B cell (primary cell): Measurements from ENCODE around the gene METTL2A. TPM values are rescaled to one million over a fixed set of nuclear protein-coding genes. Genes with fewer than 3 reads are reported as not detected.
"Not testable (repeated sequence)": the region's sequence is repeated elsewhere in the genome, so short reads cannot be mapped to it uniquely, and the experiment has no call there.

Source experiments
- ATAC-seq: fragments of 200-7000 bp; cut with Tn5 transposase; one replicate; pipeline ENCODE4 v1.10.0; 2021; ENCODE audit warnings: low read depth, mild to moderate bottlenecking, moderate number of reproducible peaks, moderate library complexity
- CTCF ChIA-PET: fragments of 350-600 bp; sonication (Branson Sonifier 250); formaldehyde crosslinking; loops from one replicate; lab custom pipeline; 2021; ENCODE audit warnings: antibody characterized with exemption, inconsistent platforms; lab: Charles Lee
- POLR2A ChIA-PET: fragments of 350-600 bp; sonication (Branson Sonifier 250); formaldehyde crosslinking; loops from one replicate; lab custom pipeline; 2021; ENCODE audit warnings: antibody characterized with exemption; lab: Charles Lee
- DNase-seq: peaks from one replicate; pipeline ENCODE4 v3.0.0; 2013
- H2AFZ ChIP-seq: 2 replicates; pipeline ENCODE4 v1.6.1; 2012; ENCODE audit warnings: mild to moderate bottlenecking, low read depth, low read length; ENCODE audit not compliant: insufficient read depth, poor library complexity, severe bottlenecking
- H3K27ac ChIP-seq, 2 donors: 1 replicate in 1 of 2; 2 replicates in 1 of 2; pipeline ENCODE4 v1.5.1; 2012 to 2013; ENCODE audit warnings: low read length in 2 of 2, mild to moderate bottlenecking in 2 of 2, moderate library complexity in 1 of 2
- H3K27me3 ChIP-seq, 4 experiments: fragments of 200-600 bp in 1 of 4; sonication (generic) in 1 of 4; replicated peaks in 1 of 4; 1 replicate in 2 of 4; 2 replicates in 2 of 4; pipeline versions ENCODE4 v1.6.1 to v1.7.0; 2013 to 2016; ENCODE audit warnings: low read length in 3 of 4, mild to moderate bottlenecking in 2 of 4, mixed read lengths in 1 of 4, moderate library complexity in 1 of 4; ENCODE audit not compliant: insufficient read depth in 4 of 4, control insufficient read depth in 3 of 4; ENCODE audit errors: control extremely low read depth in 1 of 4
- H3K36me3 ChIP-seq, 2 experiments: replicated peaks in 1 of 2; 1 replicate in 1 of 2; 2 replicates in 1 of 2; pipeline versions ENCODE4 v1.6.1 to v1.7.1; 2013; ENCODE audit warnings: low read length in 1 of 2; ENCODE audit not compliant: insufficient read depth in 2 of 2, control insufficient read depth in 1 of 2; ENCODE audit errors: control extremely low read depth in 1 of 2, extremely low read depth in 1 of 2
- H3K4me1 ChIP-seq, 2 donors: fragments of 200-600 bp in 1 of 2; sonication (generic) in 1 of 2; 1 replicate in 1 of 2; 2 replicates in 1 of 2; pipeline versions ENCODE4 v1.5.1 to v1.6.1; 2013 to 2017; ENCODE audit warnings: low read length in 2 of 2; ENCODE audit not compliant: control insufficient read depth in 2 of 2, insufficient read depth in 2 of 2
- H3K4me2 ChIP-seq: replicated peaks from 2 replicates; pipeline ENCODE3; 2012; ENCODE audit warnings: mild to moderate bottlenecking, low read depth, low read length; ENCODE audit not compliant: poor library complexity, severe bottlenecking
- H3K4me3 ChIP-seq, 5 experiments: fragments of 200-600 bp in 1 of 5; sonication (generic) in 1 of 5; 1 replicate in 3 of 5; 2 replicates in 2 of 5; pipeline versions ENCODE4 v1.5.1 to v1.7.0; 2011 to 2016; ENCODE audit warnings: low read length in 4 of 5, mild to moderate bottlenecking in 4 of 5, low read depth in 2 of 5, control low read depth in 1 of 5, moderate library complexity in 1 of 5; ENCODE audit not compliant: insufficient read depth in 1 of 5; ENCODE audit errors: control extremely low read depth in 1 of 5, extremely low read depth in 1 of 5
- H3K79me2 ChIP-seq: fragments of 200-600 bp; sonication (generic); one replicate; pipeline ENCODE4 v1.6.0; 2016; ENCODE audit warnings: low read length; ENCODE audit not compliant: control insufficient read depth, insufficient read depth
- H3K9ac ChIP-seq: fragments of 200-600 bp; sonication (generic); 2 replicates; pipeline ENCODE4 v1.6.1; 2017; ENCODE audit warnings: mild to moderate bottlenecking, low read length, moderate library complexity
- H3K9me3 ChIP-seq, 3 donors: one replicate each; pipeline versions ENCODE4 v1.6.1 to v1.7.1; 2013; ENCODE audit warnings: low read length in 2 of 3; ENCODE audit not compliant: control insufficient read depth in 2 of 3, insufficient read depth in 1 of 3; ENCODE audit errors: control extremely low read depth in 1 of 3
- H4K20me1 ChIP-seq: 2 replicates; pipeline ENCODE4 v1.6.0; 2012; ENCODE audit warnings: mild to moderate bottlenecking, low read length; ENCODE audit not compliant: insufficient read depth, control insufficient read depth, poor library complexity, severe bottlenecking
- H3K27ac Mint-ChIP-seq: one replicate; pipeline ENCODE4 v1.8.0; 2021; ENCODE audit warnings: mixed read lengths
- H3K27me3 Mint-ChIP-seq: one replicate; pipeline ENCODE4 v1.8.0; 2021; ENCODE audit warnings: mixed read lengths
- H3K4me1 Mint-ChIP-seq: one replicate; pipeline ENCODE4 v1.8.0; 2021; ENCODE audit warnings: mixed read lengths
- H3K4me3 Mint-ChIP-seq: one replicate; pipeline ENCODE4 v1.8.0; 2021; ENCODE audit warnings: mixed read lengths
- H3K9me3 Mint-ChIP-seq: one replicate; pipeline ENCODE4 v1.8.0; 2022; ENCODE audit warnings: mixed read lengths; ENCODE audit not compliant: insufficient read depth
- EZH2 ChIP-seq: IDR thresholded peaks from 2 replicates; pipeline ENCODE4 v1.6.1; 2012; ENCODE audit warnings: borderline replicate concordance, low read depth, mild to moderate bottlenecking, moderate library complexity, low read length; ENCODE audit not compliant: insufficient read depth, poor library complexity, severe bottlenecking
- WGBS: methylation state at CpG from one replicate; pipeline ENCODE4 v1.1.5; 2013; ENCODE audit warnings: missing lambda C conversion rate; ENCODE audit not compliant: insufficient coverage; 5-methylcytosine and 5-hydroxymethylcytosine counted together
- intact Hi-C: fragments of 100-400 bp; cut with micrococcal nuclease; formaldehyde crosslinking; loops from one replicate; pipeline ENCODE4 v1.10.0; 2022
- polyA plus RNA-seq: library from polyadenylated mRNA; depleted of rRNA; stranded (reverse); fragments of >200 nt; gene quantifications from 2 replicates; pipeline ENCODE4 v1.2.3, GENCODE V29; 2012
- total RNA-seq, 2 donors: library from RNA; stranded (reverse); fragments of 120-200 nt in 1 of 2; gene quantifications; 1 replicate in 1 of 2; 2 replicates in 1 of 2; pipeline versions ENCODE4 v1.2.3 to v1.2.4, GENCODE V29; 2013 to 2022
- TF ChIP-seq, protein P1 (sequence below): fragments of 200-600 bp; IDR thresholded peaks from one replicate; pipeline ENCODE4 v1.8.0; 2022; ENCODE audit warnings: antibody characterized with exemption, mild to moderate bottlenecking

Gene METTL2A
- total and polyA plus RNA-seq, 2 donors (not counting 1 experiment from before 2014, with no cell fraction given), result 5.9 to 17.0 TPM

DNA sequence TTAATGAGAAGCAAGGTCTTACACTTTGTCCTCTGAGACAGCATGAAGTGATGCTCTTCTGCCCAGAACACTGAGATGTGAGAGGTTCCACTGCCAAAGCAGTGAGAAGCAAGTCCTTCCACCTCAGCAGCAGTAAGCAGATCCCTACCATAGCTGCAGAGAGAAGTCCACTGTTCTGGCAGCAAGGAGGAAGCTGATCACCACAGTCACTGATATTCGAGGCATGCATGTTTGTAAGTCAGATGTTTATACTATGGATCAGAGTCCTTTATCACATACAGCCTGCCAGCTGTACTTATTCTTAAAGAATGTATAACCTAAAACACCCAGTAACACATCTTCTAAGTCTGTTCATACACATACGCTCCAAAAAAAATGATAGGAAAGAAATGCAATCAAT lies 18.2 kb upstream of the METTL2A start:
- Histone ChIP-seq H3K4me2 (no peak overlapping the region), H3K27ac (no peak overlapping the region), H3K9ac (no peak overlapping the region), H2AFZ (no peak overlapping the region), H4K20me1 (no peaks in the 10 kb centered on the region), H3K4me3 (no peak overlapping the region), H3K36me3 (no peaks in the 10 kb centered on the region), H3K27me3 (peaks cover 0 to 13% (median 8%) of the 10 kb centered on the region in 4 experiments), H3K9me3 (no peaks in the 10 kb centered on the region), H3K79me2 (no peaks in the 10 kb centered on the region), H3K4me1 (no peaks in the 10 kb centered on the region)
- TF ChIP-seq, protein P1, sequence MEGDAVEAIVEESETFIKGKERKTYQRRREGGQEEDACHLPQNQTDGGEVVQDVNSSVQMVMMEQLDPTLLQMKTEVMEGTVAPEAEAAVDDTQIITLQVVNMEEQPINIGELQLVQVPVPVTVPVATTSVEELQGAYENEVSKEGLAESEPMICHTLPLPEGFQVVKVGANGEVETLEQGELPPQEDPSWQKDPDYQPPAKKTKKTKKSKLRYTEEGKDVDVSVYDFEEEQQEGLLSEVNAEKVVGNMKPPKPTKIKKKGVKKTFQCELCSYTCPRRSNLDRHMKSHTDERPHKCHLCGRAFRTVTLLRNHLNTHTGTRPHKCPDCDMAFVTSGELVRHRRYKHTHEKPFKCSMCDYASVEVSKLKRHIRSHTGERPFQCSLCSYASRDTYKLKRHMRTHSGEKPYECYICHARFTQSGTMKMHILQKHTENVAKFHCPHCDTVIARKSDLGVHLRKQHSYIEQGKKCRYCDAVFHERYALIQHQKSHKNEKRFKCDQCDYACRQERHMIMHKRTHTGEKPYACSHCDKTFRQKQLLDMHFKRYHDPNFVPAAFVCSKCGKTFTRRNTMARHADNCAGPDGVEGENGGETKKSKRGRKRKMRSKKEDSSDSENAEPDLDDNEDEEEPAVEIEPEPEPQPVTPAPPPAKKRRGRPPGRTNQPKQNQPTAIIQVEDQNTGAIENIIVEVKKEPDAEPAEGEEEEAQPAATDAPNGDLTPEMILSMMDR, result no peak
- TF ChIP-seq EZH2, result no peak
- ChIA-PET CTCF (no interaction called here), POLR2A (no interaction called here)
- no peak overlapping the region for H3K4me3 Mint-ChIP-seq
- peaks cover 34% of the 10 kb centered on the region for H3K27me3 Mint-ChIP-seq
- no peak overlapping the region for H3K27ac Mint-ChIP-seq
- no peaks in the 10 kb centered on the region for H3K4me1 Mint-ChIP-seq
- no peak for DNase-seq
- no CpG with 5 or more reads among the region's 2 CpGs for WGBS
- intact Hi-C loops, result no loop called here
- no peak for ATAC-seq
- H3K9me3 Mint-ChIP-seq, result no peaks in the 10 kb centered on the region

DNA sequence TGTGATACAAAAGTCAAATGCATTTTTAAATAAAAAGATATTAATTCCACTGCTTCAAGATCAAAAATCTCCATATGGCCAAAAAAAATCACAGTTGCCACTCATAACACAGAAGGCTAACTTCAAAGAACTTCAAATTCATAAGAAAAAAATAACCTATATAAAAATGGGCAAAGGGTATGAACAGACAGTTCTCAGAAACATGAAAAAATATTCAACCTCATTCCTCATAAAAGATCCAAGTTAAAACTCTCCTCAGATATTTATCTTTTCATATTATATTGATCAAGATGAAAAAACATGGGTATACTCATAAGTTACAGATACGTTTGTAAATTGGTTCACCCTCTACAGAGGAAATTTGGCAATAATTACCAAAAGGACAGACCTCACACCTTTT lies 10.6 kb upstream of the METTL2A start:
- ATAC-seq, result not testable (repeated sequence)

GRCh38 chr17:62426214-62426613 lies 2.5 kb downstream of the METTL2A start:
- H3K9ac ChIP-seq, H4K20me1 ChIP-seq, H3K4me2 ChIP-seq, H3K9me3 ChIP-seq, intact Hi-C loops, H2AFZ ChIP-seq, H3K27me3 Mint-ChIP-seq, H3K9me3 Mint-ChIP-seq, CTCF ChIA-PET, H3K36me3 ChIP-seq, H3K4me3 Mint-ChIP-seq, H3K27ac Mint-ChIP-seq, H3K27ac ChIP-seq, H3K27me3 ChIP-seq, DNase-seq, POLR2A ChIA-PET, ATAC-seq, H3K4me3 ChIP-seq: not testable (repeated sequence)
- Histone ChIP-seq H3K4me1 (peaks cover 9 to 12% of the 10 kb centered on the region in 2 donors), H3K79me2 (peaks cover 16% of the 10 kb centered on the region)
- H3K4me1 Mint-ChIP-seq, result peaks cover 23% of the 10 kb centered on the region
- no CpG with 5 or more reads among the region's 2 CpGs for WGBS

More for the DNA sequence above, 10.6 kb upstream of the METTL2A start:
- H3K79me2 ChIP-seq, POLR2A ChIA-PET, H3K4me1 ChIP-seq, H3K4me2 ChIP-seq, CTCF ChIA-PET, DNase-seq, H2AFZ ChIP-seq, H3K27ac ChIP-seq, H3K27me3 ChIP-seq, H3K36me3 ChIP-seq, H3K27ac Mint-ChIP-seq, H3K9me3 ChIP-seq, H3K4me1 Mint-ChIP-seq, H3K9ac ChIP-seq, intact Hi-C loops, H4K20me1 ChIP-seq, H3K4me3 ChIP-seq, H3K4me3 Mint-ChIP-seq, H3K9me3 Mint-ChIP-seq: not testable (repeated sequence)
- no CpG with 5 or more reads among the region's 1 CpG for WGBS
- H3K27me3 Mint-ChIP-seq, result peaks cover 26% of the 10 kb centered on the region
